Left renal cortex interstitium (tissue), 4 donors: ENCODE results near the gene ERVH48-1. TPM values are rescaled to one million over a fixed set of nuclear protein-coding genes. Genes with fewer than 3 reads are reported as not detected.
"Not testable (repeated sequence)": the region's sequence is repeated elsewhere in the genome, so short reads cannot be mapped to it uniquely, and the experiment has no call there.

ENCODE experiments used
- DNase-seq, 4 donors: peaks; one replicate each; pipeline ENCODE4 v3.0.0-alpha.2; 2013; ENCODE audit warnings: low read depth in 4 of 4, low spot score in 2 of 4, missing footprints in 1 of 4
- polyA plus RNA-seq, 4 donors: library from polyadenylated mRNA; unstranded; fragments of 120-200 nt; gene quantifications; one replicate each; pipeline ENCODE4 v1.2.1, GENCODE V29; 2013; ENCODE audit not compliant: insufficient read length in 4 of 4

ERVH48-1 gene
- polyA plus RNA-seq, 4 donors: 0.13 to 1.8 (median 0.98) TPM

GRCh38 chr21:42911920-42912319 lies 13.5 kb downstream of the ERVH48-1 start:
- DNase-seq: not testable (repeated sequence)

GRCh38 chr21:42908484-42908883 lies 16.9 kb downstream of the ERVH48-1 start:
- DNase-seq: not testable (repeated sequence)

DNA sequence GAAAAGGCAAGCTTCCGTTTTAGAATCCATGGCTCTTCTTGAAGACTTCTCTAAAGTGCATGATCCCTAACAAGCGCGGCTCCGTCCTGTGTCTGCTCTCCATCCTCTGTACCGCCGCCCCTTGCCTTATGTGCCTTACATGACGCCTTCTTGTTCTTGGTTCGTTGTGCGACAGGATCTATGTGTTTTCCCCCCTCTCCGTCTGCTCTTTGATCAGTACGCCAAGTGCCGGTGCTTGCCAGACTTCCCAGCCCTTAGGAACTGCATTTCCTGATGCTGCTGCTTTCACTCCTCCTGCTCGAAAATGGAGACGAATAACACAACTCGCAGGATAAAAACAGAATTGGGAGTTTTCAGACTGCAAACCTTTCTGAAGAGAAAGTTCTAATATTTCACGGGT lies 19.2 kb downstream of the ERVH48-1 start:
- no peak for DNase-seq

- no peak for DNase-seq
These were observed 20.2 kb downstream of the ERVH48-1 start for GRCh38 chr21:42905195-42905594.

DNA sequence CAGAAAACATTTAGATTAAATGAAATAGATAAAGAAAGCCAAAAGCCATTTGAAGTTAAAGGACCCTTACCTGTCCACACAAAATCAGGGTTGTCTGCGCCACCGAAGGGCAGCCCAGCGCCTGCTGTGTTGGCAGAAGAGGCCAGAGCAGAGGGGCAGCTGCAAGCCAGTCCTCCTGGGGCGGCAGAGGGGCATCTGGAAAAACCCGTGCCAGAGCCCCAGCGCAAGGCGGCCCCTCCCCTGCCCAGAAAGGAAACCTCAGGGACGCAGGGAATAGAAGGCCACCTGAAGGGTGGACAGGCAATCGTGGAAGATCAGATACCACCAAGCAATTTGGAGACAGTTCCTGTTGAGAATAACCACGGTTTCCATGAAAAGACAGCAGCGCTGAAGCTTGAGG lies 21.6 kb downstream of the ERVH48-1 start:
- DNase-seq: no peak

DNA sequence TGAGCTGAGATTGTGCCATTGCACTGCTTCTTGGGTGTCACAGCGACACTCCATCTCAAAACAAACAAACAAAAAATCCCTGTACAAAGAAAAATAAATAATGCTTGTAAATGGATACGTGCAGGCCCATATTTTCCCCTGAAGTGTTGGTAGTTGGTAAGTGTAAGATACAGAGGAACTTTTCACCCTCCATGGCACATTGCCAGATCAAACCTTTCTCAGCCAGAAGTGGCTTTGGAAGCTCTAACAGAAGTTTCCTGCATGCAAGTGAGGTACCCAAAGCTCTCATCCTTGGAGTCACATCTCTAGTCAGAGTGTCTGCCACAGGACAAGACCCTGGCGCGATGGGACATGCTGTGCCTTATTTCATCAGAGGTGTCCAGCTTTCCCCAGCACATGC lies 25.0 kb downstream of the ERVH48-1 start:
- DNase-seq: no peak

- DNase-seq: peak; percentile 86 to 98 (median 98)
These were observed 32.3 kb downstream of the ERVH48-1 start, which contains the start of gene NDUFV3 for GRCh38 chr21:42892931-42893755. Gene NDUFV3 (plus strand): TSS chr21:42893309. CDS start chr21:42893334, 25 bp downstream.

DNA sequence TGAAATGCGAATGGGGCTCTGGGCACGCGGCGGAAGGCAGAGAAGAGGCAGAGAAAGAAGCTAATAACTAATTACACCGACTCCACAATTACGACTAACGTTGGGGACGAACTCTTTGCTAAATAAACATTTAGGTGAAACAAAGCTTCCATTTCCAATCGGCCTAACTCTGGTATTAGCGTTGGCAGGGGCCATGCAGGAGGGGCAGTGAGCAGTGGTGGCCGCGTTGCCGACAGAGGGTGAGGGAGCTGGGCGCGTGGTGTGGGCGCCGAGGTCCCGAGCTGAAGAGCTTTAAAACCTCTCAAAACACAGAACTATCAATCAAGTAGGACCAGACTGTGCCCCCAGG lies 32.9 kb downstream of the ERVH48-1 start:
- DNase-seq: no peak

GRCh38 chr21:42887326-42887725 lies 38.1 kb downstream of the ERVH48-1 start:
- DNase-seq: no peak

DNA sequence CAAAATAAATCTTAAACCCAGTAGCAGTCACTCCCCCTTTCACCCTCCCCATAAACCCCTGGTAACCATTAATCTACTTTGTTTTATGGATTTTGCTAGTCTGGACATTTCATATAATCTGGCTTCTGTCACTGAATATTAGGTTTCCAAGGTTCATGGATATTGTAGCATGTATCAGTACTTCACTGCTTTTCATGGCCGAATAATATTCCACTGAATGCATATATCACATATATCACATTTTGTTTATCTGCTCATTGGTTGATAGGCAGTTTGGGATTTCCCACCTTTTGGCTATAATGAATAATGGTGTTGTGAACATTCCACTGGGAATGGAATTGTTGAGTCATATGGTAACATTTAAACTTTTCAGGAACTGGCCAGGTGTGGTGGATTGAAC lies 41.5 kb downstream of the ERVH48-1 start:
- DNase-seq: no peak

DNA sequence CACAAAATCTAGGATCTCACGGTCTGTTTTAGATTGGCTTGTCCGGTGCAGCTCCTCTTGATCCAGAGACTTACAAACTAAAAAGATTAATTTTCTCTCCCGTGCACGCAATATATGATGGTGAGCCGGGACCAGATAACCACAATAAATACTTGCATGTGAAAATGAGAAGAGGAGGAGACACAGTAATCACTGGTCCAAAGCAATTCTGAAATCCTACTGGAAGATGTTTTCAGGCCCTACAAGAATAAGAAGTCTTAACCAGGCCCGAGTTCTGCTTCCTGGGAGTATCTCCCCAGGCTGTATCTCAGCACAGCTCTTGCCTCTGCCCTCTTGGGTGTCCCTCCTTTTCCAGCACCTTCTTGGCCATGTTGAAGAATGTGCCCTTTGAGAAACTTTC lies 45.1 kb downstream of the ERVH48-1 start:
- DNase-seq: no peak

GRCh38 chr21:42878993-42879787 lies 46.2 kb downstream of the ERVH48-1 start, which contains the start of gene WDR4:
Gene WDR4 (minus strand): TSS chr21:42879539. CDS start chr21:42879495, 44 bp downstream.
- DNase-seq: peak; percentile 93 to 97 (median 96)

DNA sequence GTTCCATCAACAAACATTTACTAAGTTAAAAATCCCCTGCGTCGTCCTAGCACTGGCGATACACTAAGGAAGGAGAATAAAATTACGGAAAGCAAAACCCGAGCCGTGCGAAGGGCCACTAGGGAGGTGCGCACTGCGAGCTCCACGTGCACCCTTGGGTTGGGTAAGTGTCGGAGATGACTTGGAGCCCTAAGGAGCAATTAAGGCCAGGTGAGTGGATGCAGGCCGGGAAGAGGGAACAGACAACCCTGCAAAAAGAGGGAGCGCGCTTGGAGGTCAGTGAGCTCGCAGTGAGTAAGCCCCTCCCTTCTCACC lies 46.8 kb downstream of the ERVH48-1 start:
- DNase-seq: peak in 1 of 4 donors; percentile 9

GRCh38 chr21:42875811-42876210 lies 49.6 kb downstream of the ERVH48-1 start:
- not testable (repeated sequence) for DNase-seq

DNA sequence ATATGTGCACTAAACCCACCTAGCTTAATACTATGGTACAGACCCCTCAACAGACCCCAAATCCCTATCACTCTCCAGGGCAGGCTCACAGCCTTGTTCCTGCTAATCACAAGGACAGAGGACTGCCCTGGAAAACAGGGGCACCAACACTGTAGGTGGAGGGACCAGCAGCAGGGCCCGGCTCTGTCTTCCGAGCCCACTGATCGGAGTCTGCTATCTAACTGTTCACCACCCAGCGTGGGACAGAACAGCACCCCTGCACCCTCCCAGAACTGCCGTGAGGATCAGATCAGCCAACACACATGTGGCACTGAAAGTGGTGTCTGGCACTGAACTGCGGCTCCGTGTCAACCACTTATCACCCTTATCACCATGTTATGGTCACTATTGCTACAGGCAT lies 52.3 kb downstream of the ERVH48-1 start:
- DNase-seq: no peak

DNA sequence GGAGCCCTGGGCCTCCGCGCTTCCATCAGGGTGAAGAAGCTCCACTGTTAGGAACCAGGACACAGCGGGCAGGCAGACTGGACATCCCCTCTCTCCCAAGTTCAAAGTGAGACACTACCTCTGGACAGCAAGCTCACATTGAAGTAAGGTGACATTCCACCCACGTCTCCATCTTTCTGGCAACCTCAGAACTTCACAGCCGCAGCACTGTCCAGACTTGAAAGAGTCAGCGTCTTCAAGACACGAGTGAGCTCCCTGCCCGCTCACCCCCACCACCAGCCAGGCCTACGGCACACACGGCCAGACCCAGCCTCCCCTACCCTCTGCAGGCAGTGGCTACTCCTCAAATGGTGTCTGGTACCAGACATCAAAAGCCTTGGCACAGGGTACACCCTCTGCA lies 57.2 kb downstream of the ERVH48-1 start:
- no peak for DNase-seq

Other genes starting within 250 kb of the ERVH48-1 start
- 10 to 100 TPM in 3 of 4 donors, 1 to 10 TPM in 1; 8.0 to 16.6 (median 13.1) TPM for gene WDR4, start 46.1 kb downstream of the ERVH48-1 start, polyA plus RNA-seq
- 10 to 100 TPM; 38.5 to 47.1 (median 43.2) TPM for gene NDUFV3, start 32.3 kb downstream of the ERVH48-1 start, polyA plus RNA-seq
- gene PKNOX1, start 48.9 kb upstream of the ERVH48-1 start, polyA plus RNA-seq: 10 to 100 TPM; 23.9 to 30.9 (median 26.8) TPM
- gene CBS, start 150.2 kb upstream of the ERVH48-1 start, polyA plus RNA-seq: 10 to 100 TPM; 19.8 to 63.8 (median 40.4) TPM
- 10 to 100 TPM; 15.0 to 88.0 (median 68.9) TPM for gene U2AF1, start 181.9 kb upstream of the ERVH48-1 start, polyA plus RNA-seq
- gene CRYAA, start 243.4 kb upstream of the ERVH48-1 start, polyA plus RNA-seq: under 1 TPM in 2 of 4 donors, not detected in 2; 0.27 to 0.30 TPM